ENCODE results near the gene KMT5B.

Gene KMT5B

DNA sequence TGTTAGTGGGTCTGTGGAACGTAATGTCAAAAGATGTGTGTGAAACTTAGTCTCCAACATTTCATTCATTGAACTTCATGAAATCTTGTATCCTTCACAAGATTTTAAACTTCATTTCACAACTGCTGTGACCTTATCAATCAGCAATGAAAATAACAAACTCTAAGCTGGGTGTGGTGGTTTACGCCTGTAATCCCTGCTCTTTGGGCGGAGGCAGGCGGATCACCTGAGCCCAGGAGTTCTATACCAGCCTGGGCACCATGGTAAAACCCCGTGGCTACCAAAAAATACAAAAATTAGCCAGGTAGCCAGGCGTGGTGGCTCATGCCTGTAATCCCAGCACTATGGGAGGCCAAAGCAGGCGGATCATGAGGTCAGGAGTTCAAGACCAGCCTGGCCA, 97.0 kb downstream of the KMT5B start:
- H3K4me1 ChIP-seq (ENCODE audit: control insufficient read depth, insufficient read depth, low read length), result no peaks in the 10 kb centered on the region
- ChIA-PET POLR2A (no interaction called here), CTCF (no interaction called here)

GRCh38 chr11:68115285-68115684, 97.8 kb downstream of the KMT5B start:
- Histone ChIP-seq H3K4me3 (ENCODE audit: low read depth, low read length) (no peak overlapping the region), H3K4me1 (ENCODE audit: control insufficient read depth, insufficient read depth, low read length) (no peaks in the 10 kb centered on the region), H3K27ac (ENCODE audit: extremely low read depth, low read depth, low read length) (no peak overlapping the region), H3K36me3 (ENCODE audit: control insufficient read depth in 2 of 2, insufficient read depth in 1 of 2, low read length in 2 of 2) (peaks cover 0 to 9% of the 10 kb centered on the region in 2 experiments; a peak in 2 of 3 replicates), H3K9me3 (ENCODE audit: control insufficient read depth, insufficient read depth, low read depth, low read length) (no peaks in the 10 kb centered on the region)
- ChIA-PET POLR2A (no interaction called here), CTCF (no interaction called here)
- TF ChIP-seq ZNF266 (tag by site-specific recombination; IDR thresholded peaks at IDR 0.05; ENCODE audit: low read depth) (no peak), ZNF558 (tag by site-specific recombination; IDR thresholded peaks at IDR 0.05) (no peak), ZBTB11 (tag by site-specific recombination; conservative IDR thresholded peaks at IDR 0.05; ENCODE audit: low read depth) (no peak), ZNF571 (tag by site-specific recombination; IDR thresholded peaks at IDR 0.05) (no peak), ZNF600 (tag by site-specific recombination; IDR thresholded peaks at IDR 0.05) (0 out of 2 replicates have a peak, but pooled peaks have one; percentile 26)

More for the DNA sequence above, 97.0 kb downstream of the KMT5B start:
- no peaks in the 10 kb centered on the region for H3K9me3 ChIP-seq (ENCODE audit: control insufficient read depth, insufficient read depth, low read depth, low read length)
- no peak overlapping the region for H3K4me3 ChIP-seq (ENCODE audit: low read depth, low read length)
- no peak overlapping the region for H3K27ac ChIP-seq (ENCODE audit: extremely low read depth, low read depth, low read length)
- peaks cover 0 to 9% of the 10 kb centered on the region in 2 experiments; a peak in 2 of 3 replicates for H3K36me3 ChIP-seq (ENCODE audit: control insufficient read depth in 2 of 2, insufficient read depth in 1 of 2, low read length in 2 of 2)
- peak; percentile 58; the same call in 1 of the 2 replicates for TF ChIP-seq KLF1 (tag by site-specific recombination; IDR thresholded peaks at IDR 0.05)
- no peak for TF ChIP-seq ZNF571 (tag by site-specific recombination; IDR thresholded peaks at IDR 0.05)

- peaks cover 0 to 11% of the 10 kb centered on the region in 2 experiments; a peak in 2 of 3 replicates for H3K36me3 ChIP-seq (ENCODE audit: control insufficient read depth in 2 of 2, insufficient read depth in 1 of 2, low read length in 2 of 2)
- no peak for TF ChIP-seq ZNF354C (tag by site-specific recombination; IDR thresholded peaks at IDR 0.05; ENCODE audit: borderline replicate concordance, low read depth)
- TF ChIP-seq, protein P1, sequence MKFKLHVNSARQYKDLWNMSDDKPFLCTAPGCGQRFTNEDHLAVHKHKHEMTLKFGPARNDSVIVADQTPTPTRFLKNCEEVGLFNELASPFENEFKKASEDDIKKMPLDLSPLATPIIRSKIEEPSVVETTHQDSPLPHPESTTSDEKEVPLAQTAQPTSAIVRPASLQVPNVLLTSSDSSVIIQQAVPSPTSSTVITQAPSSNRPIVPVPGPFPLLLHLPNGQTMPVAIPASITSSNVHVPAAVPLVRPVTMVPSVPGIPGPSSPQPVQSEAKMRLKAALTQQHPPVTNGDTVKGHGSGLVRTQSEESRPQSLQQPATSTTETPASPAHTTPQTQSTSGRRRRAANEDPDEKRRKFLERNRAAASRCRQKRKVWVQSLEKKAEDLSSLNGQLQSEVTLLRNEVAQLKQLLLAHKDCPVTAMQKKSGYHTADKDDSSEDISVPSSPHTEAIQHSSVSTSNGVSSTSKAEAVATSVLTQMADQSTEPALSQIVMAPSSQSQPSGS (tag by site-specific recombination; IDR thresholded peaks at IDR 0.05; ENCODE audit: low read depth), result no peak
- no peak for TF ChIP-seq ZNF658 (tag by site-specific recombination; IDR thresholded peaks at IDR 0.05)
- no peak for TF ChIP-seq ZNF600 (tag by site-specific recombination; IDR thresholded peaks at IDR 0.05)
- no peak for TF ChIP-seq HOXD13 (CRISPR knock-in tag; IDR thresholded peaks at IDR 0.05; ENCODE audit: borderline replicate concordance)
- TF ChIP-seq ZNF248 (tag by site-specific recombination; IDR thresholded peaks at IDR 0.05), result no peak
- TF ChIP-seq ZNF114 (tag by site-specific recombination; IDR thresholded peaks at IDR 0.05), result no peak
- TF ChIP-seq ZNF146 (tag by site-specific recombination; IDR thresholded peaks at IDR 0.05), result no peak
- no peak for TF ChIP-seq WT1 (tag by site-specific recombination; IDR thresholded peaks at IDR 0.05)
- ChIA-PET CTCF (no interaction called here), POLR2A (no interaction called here)
- no peaks in the 10 kb centered on the region for H3K4me1 ChIP-seq (ENCODE audit: control insufficient read depth, insufficient read depth, low read length)
- H3K4me3 ChIP-seq (ENCODE audit: low read depth, low read length), result no peak overlapping the region
- H3K27ac ChIP-seq (ENCODE audit: extremely low read depth, low read depth, low read length), result no peak overlapping the region
- no peaks in the 10 kb centered on the region for H3K9me3 ChIP-seq (ENCODE audit: control insufficient read depth, insufficient read depth, low read depth, low read length)
Measured at GRCh38 chr11:68113986-68114385, 99.1 kb downstream of the KMT5B start.

DNA sequence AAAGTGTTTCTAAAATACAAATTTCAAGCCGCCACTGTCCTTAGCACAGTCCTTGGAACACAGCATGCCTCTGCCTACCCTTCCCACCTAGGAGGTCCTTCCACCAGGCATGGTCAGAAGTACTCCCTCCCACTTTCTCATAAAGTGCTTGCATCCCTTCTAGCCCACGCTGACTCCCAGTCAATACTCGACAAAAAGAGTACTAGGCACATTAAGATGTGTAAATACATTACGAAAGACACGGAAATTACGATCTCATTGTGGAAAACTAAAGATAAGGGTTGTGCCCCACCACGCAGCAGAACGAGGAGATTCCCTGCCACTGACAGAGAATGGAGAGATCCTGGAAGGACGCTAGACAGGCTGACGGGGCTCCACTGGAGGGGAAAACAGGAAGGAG, 105.4 kb downstream of the KMT5B start:
- Histone ChIP-seq H3K27ac (ENCODE audit: extremely low read depth, low read depth, low read length) (no peak overlapping the region), H3K4me3 (ENCODE audit: low read depth, low read length) (no peak overlapping the region), H3K36me3 (ENCODE audit: control insufficient read depth in 2 of 2, insufficient read depth in 1 of 2, low read length in 2 of 2) (peaks cover 0 to 2% of the 10 kb centered on the region in 2 experiments; a peak in 1 of 3 replicates), H3K4me1 (ENCODE audit: control insufficient read depth, insufficient read depth, low read length) (peaks cover 5% of the 10 kb centered on the region; the same call in 1 of the 2 replicates), H3K9me3 (ENCODE audit: control insufficient read depth, insufficient read depth, low read depth, low read length) (no peaks in the 10 kb centered on the region)
- ChIA-PET CTCF (interaction anchor here (0.6 to 1.1 kb wide), 3 partner anchors 23 to 151 kb away, joined by 3 read pairs; no protein-coding TSS in a partner anchor), POLR2A (no interaction called here)
- TF ChIP-seq ZNF660 (tag by site-specific recombination; IDR thresholded peaks at IDR 0.05) (no peak), ZNF37A (tag by site-specific recombination; IDR thresholded peaks at IDR 0.05) (no peak), ZIC2 (tag by site-specific recombination; IDR thresholded peaks at IDR 0.05) (peak; percentile 51; the same call in 1 of the 2 replicates), PATZ1 (tag by site-specific recombination; IDR thresholded peaks at IDR 0.05) (peak; percentile 22; the same call in 1 of the 2 replicates), ZFHX2 (tag by site-specific recombination; conservative IDR thresholded peaks at IDR 0.05) (peak; percentile 92), GLIS1 (tag by site-specific recombination; IDR thresholded peaks at IDR 0.05) (peak; percentile 37; the same call in 1 of the 2 replicates), ZNF585B (tag by site-specific recombination; IDR thresholded peaks at IDR 0.05) (no peak), ZNF600 (tag by site-specific recombination; IDR thresholded peaks at IDR 0.05) (0 out of 2 replicates have a peak, but pooled peaks have one; percentile 52), ZBTB17 (tag by site-specific recombination; IDR thresholded peaks at IDR 0.05) (0 out of 2 replicates have a peak, but pooled peaks have one; percentile 21), EGR2 (tag by site-specific recombination; IDR thresholded peaks at IDR 0.05; ENCODE audit: low read depth) (peak; percentile 88)

Data from HEK293 (cell line).